NB4 (cell line): ENCODE data around the gene STX18.
"Not testable (repeated sequence)": the region's sequence is repeated elsewhere in the genome, so short reads cannot be mapped to it uniquely, and the experiment has no call there.

Experiments used
- CTCF ChIP-seq: IDR thresholded peaks from one replicate; pipeline ENCODE4 v1.5.1; 2012; ENCODE audit warnings: low read depth, low read length
- MYC ChIP-seq: IDR thresholded peaks from 2 replicates; pipeline ENCODE4 v1.6.1; 2011; ENCODE audit warnings: low read depth, low read length

- TF ChIP-seq CTCF, MYC: not testable (repeated sequence)
Measured at GRCh38 chr4:4569861-4570260, 28.0 kb upstream of the STX18 start.
